MM.1S (cell line): ENCODE measurements around the gene NYNRIN.

Experiments
- DNase-seq: peaks from one replicate; pipeline ENCODE4 v3.0.0-alpha.2; 2015
- H2AFZ ChIP-seq: fragments of 300-600 bp; sonication (generic); 2 replicates; pipeline ENCODE4 v1.6.0; 2016; ENCODE audit warnings: antibody characterized with exemption, low read length
- H3F3A ChIP-seq: fragments of 300-600 bp; sonication (generic); 2 replicates; pipeline ENCODE4 v1.6.1; 2016; ENCODE audit warnings: mild to moderate bottlenecking, antibody characterized with exemption, low read length, moderate library complexity, mixed read lengths; ENCODE audit not compliant: insufficient read depth
- H3K27ac ChIP-seq: fragments of 300-600 bp; sonication (generic); 2 replicates; pipeline ENCODE4 v1.5.1; 2016; ENCODE audit warnings: mild to moderate bottlenecking, low read length
- H3K27me3 ChIP-seq: fragments of 300-600 bp; sonication (generic); replicated peaks from 2 replicates; pipeline ENCODE4 v1.6.0; 2016; ENCODE audit warnings: low read length; ENCODE audit not compliant: insufficient read depth
- H3K36me3 ChIP-seq: fragments of 300-600 bp; sonication (generic); replicated peaks from 2 replicates; pipeline ENCODE4 v1.6.1; 2016; ENCODE audit warnings: mild to moderate bottlenecking, low read length, mixed read lengths; ENCODE audit not compliant: insufficient read depth
- H3K4me1 ChIP-seq: fragments of 300-600 bp; sonication (generic); 2 replicates; pipeline ENCODE4 v1.6.1; 2016; ENCODE audit warnings: low read length, mixed read lengths
- H3K4me2 ChIP-seq: fragments of 300-600 bp; sonication (generic); 2 replicates; pipeline ENCODE4 v1.6.0; 2016; ENCODE audit warnings: low read depth, low read length
- H3K4me3 ChIP-seq: fragments of 300-600 bp; sonication (generic); 2 replicates; pipeline ENCODE4 v1.5.1; 2016; ENCODE audit warnings: low read length, mixed read lengths
- H3K79me2 ChIP-seq: fragments of 300-600 bp; sonication (generic); 2 replicates; pipeline ENCODE4 v1.6.1; 2016; ENCODE audit warnings: mixed run types, low read length, mixed read lengths
- H3K9ac ChIP-seq: fragments of 300-600 bp; sonication (generic); 2 replicates; pipeline ENCODE4 v1.6.1; 2016; ENCODE audit warnings: low read length, mixed read lengths
- H3K9me2 ChIP-seq: fragments of 300-600 bp; sonication (generic); replicated peaks from 2 replicates; pipeline ENCODE4 v1.6.1; 2016; ENCODE audit warnings: mild to moderate bottlenecking, low read length, mixed read lengths; ENCODE audit not compliant: insufficient read depth
- H3K9me3 ChIP-seq: fragments of 300-600 bp; sonication (generic); replicated peaks from 2 replicates; pipeline ENCODE4 v1.6.1; 2016; ENCODE audit warnings: mild to moderate bottlenecking, low read length, mixed read lengths; ENCODE audit not compliant: insufficient read depth
- H4K20me1 ChIP-seq: fragments of 300-600 bp; sonication (generic); 2 replicates; pipeline ENCODE4 v1.6.1; 2016; ENCODE audit warnings: mild to moderate bottlenecking, low read length, moderate library complexity, mixed read lengths; ENCODE audit not compliant: insufficient read depth
- EZH2 ChIP-seq: fragments of 300-600 bp; sonication (generic); optimal IDR thresholded peaks from 2 replicates; pipeline ENCODE3; 2017; ENCODE audit warnings: low read depth, mild to moderate bottlenecking, antibody characterized with exemption, low read length, mixed read lengths
- EZH2phosphoT487 ChIP-seq: fragments of 300-600 bp; sonication (generic); IDR thresholded peaks from 2 replicates; pipeline ENCODE4 v1.6.1; 2018; ENCODE audit warnings: antibody characterized with exemption, low read length
- TF ChIP-seq, protein P1 (sequence below): fragments of 300-600 bp; sonication (generic); IDR thresholded peaks from 2 replicates; pipeline ENCODE4 v1.5.1; 2016; ENCODE audit warnings: antibody characterized with exemption, low read length, mixed read lengths

Gene NYNRIN

DNA sequence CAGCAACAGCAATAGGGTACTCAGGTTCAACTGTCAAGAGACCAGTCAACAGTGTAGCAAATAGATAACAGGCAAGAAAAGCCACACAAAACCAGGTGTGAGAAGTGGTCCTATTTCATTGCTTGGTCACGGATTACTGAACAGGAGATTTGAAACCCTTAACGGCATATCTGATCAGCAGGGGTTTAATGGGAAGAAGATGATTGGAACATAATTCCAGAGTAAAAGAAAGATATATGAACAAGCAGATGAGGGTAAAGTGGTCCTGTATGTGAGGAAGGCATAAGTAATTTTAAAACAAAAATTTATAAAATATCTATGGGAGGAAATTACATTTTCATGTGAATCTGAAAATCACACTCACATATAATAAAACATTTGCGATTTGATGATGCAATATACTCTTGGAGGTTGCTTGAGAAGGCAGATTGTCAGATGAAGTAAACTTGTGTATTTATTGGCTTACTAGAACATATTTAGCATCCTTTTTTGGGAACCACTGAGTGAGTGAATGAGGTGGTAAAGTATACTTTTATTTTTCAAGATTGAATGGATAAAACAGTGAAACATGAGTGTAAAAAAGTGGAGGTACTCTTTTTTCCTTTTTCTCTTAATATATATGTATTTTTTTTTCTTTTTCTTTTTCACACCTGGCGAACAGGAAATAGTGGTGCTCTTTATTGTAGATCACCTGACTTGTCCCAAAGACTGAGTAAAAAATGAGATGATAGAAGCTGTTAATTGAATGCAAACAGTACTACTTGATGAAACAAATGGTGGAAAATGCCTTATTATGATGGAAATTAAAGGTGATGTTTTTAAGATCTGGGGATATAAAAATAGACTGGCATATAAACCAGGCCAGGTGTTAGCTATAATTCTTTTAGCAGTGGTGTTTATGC lies 65.3 kb downstream of the NYNRIN start:
- Histone ChIP-seq H3K4me3 (no peak overlapping the region), H3K27ac (no peak overlapping the region), H3K4me2 (0 out of 2 replicates have a peak overlapping the region, but pooled peaks have one; percentile 13), H3K4me1 (peaks cover 11% of the 10 kb centered on the region), H2AFZ (no peak overlapping the region), H3K9me2 (no peaks in the 10 kb centered on the region), H3K9ac (no peak overlapping the region), H3K36me3 (no peaks in the 10 kb centered on the region), H3K9me3 (no peaks in the 10 kb centered on the region), H3F3A (no peaks in the 10 kb centered on the region), H4K20me1 (no peaks in the 10 kb centered on the region), H3K27me3 (no peaks in the 10 kb centered on the region), H3K79me2 (no peaks in the 10 kb centered on the region)
- no peak for DNase-seq
- TF ChIP-seq EZH2 (no peak), EZH2phosphoT487 (no peak)
- TF ChIP-seq, protein P1, sequence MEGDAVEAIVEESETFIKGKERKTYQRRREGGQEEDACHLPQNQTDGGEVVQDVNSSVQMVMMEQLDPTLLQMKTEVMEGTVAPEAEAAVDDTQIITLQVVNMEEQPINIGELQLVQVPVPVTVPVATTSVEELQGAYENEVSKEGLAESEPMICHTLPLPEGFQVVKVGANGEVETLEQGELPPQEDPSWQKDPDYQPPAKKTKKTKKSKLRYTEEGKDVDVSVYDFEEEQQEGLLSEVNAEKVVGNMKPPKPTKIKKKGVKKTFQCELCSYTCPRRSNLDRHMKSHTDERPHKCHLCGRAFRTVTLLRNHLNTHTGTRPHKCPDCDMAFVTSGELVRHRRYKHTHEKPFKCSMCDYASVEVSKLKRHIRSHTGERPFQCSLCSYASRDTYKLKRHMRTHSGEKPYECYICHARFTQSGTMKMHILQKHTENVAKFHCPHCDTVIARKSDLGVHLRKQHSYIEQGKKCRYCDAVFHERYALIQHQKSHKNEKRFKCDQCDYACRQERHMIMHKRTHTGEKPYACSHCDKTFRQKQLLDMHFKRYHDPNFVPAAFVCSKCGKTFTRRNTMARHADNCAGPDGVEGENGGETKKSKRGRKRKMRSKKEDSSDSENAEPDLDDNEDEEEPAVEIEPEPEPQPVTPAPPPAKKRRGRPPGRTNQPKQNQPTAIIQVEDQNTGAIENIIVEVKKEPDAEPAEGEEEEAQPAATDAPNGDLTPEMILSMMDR: no peak

DNA sequence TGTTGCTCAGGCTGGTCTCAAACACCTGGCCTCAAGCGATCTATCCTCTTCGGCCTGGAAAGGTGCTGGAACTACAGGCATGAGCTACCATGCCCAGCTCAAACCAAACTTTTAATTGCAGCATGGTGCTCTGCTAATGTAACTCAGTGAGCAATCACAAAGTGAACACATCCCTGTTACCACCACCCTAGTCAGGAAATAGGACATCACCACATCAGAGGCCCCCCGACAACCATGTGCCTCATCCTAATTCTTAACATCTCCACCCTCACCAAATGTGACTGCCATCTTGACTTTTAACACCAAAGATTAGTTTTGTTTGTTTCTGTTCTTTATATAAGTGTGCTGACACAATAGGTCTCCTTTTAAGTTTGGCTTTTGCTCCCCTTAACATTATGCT lies 66.6 kb downstream of the NYNRIN start:
- Histone ChIP-seq H3K4me2 (no peak overlapping the region), H3K9me2 (no peaks in the 10 kb centered on the region), H3F3A (no peaks in the 10 kb centered on the region), H3K27me3 (no peaks in the 10 kb centered on the region), H3K9ac (no peak overlapping the region), H2AFZ (no peak overlapping the region), H3K9me3 (no peaks in the 10 kb centered on the region), H3K4me1 (peaks cover 11% of the 10 kb centered on the region), H3K4me3 (no peak overlapping the region), H3K36me3 (no peaks in the 10 kb centered on the region), H4K20me1 (no peaks in the 10 kb centered on the region), H3K79me2 (no peaks in the 10 kb centered on the region), H3K27ac (no peak overlapping the region)
- no peak for DNase-seq
- TF ChIP-seq, protein P1: no peak
- TF ChIP-seq EZH2: no peak
- TF ChIP-seq EZH2phosphoT487: no peak

- H3K27ac ChIP-seq: no peak overlapping the region
- H3K79me2 ChIP-seq: no peaks in the 10 kb centered on the region
- no peaks in the 10 kb centered on the region for H4K20me1 ChIP-seq
- H3K9ac ChIP-seq: no peak overlapping the region
- no peak for DNase-seq
- no peaks in the 10 kb centered on the region for H3K27me3 ChIP-seq
- TF ChIP-seq EZH2 (no peak), EZH2phosphoT487 (no peak)
- TF ChIP-seq, protein P1: no peak
- H3K9me2 ChIP-seq: no peaks in the 10 kb centered on the region
- H3K4me1 ChIP-seq: peaks cover 11% of the 10 kb centered on the region
- H2AFZ ChIP-seq: no peak overlapping the region
- no peaks in the 10 kb centered on the region for H3K9me3 ChIP-seq
- no peaks in the 10 kb centered on the region for H3F3A ChIP-seq
- no peak overlapping the region for H3K4me3 ChIP-seq
- H3K4me2 ChIP-seq: no peak overlapping the region
- H3K36me3 ChIP-seq: no peaks in the 10 kb centered on the region
Measured at GRCh38 chr14:24465805-24466204, 67.0 kb downstream of the NYNRIN start.
